Activated T-helper 2 cell treated with anti-CD3 and anti-CD28 coated beads, Interferon-gamma antibody, Interleukin-2, Interleukin-4, amounts not matched to agents 10 μg/mL and 5 μg/mL and 100 μg/mL, durations not matched to agents 14 hours and 24 hours and 36 hours (primary cell): Measurements from ENCODE around the gene TBXAS1. TPM values are rescaled to one million over a fixed set of nuclear protein-coding genes. Genes with fewer than 3 reads are reported as not detected.

ENCODE experiments used
- DNase-seq: peaks from one replicate; pipeline ENCODE4 v3.0.0; 2021; ENCODE audit warnings: low spot score
- H3K27ac Mint-ChIP-seq: one replicate; pipeline ENCODE4 v1.8.0; 2021; ENCODE audit warnings: mixed read lengths
- H3K27me3 Mint-ChIP-seq: one replicate; pipeline ENCODE4 v1.8.0; 2021; ENCODE audit warnings: low read depth, mixed read lengths
- H3K36me3 Mint-ChIP-seq: one replicate; pipeline ENCODE4 v1.8.0; 2021; ENCODE audit warnings: low read depth, mixed read lengths
- H3K4me1 Mint-ChIP-seq: one replicate; pipeline ENCODE4 v1.8.0; 2021; ENCODE audit warnings: low read depth, mixed read lengths
- H3K4me3 Mint-ChIP-seq: one replicate; pipeline ENCODE4 v1.8.0; 2021; ENCODE audit warnings: low read depth, mild to moderate bottlenecking, moderate library complexity, mixed read lengths
- H3K9me3 Mint-ChIP-seq: one replicate; pipeline ENCODE4 v1.8.0; 2021; ENCODE audit warnings: mixed read lengths
- intact Hi-C: fragments of 100-400 bp; cut with micrococcal nuclease; formaldehyde crosslinking; loops from one replicate; pipeline ENCODE4 v1.15.1; 2023
- total RNA-seq: library from RNA; stranded (reverse); gene quantifications from 2 replicates; pipeline ENCODE4 v1.2.3, GENCODE V29; 2022

TBXAS1 gene
- total RNA-seq, 1 donor from 2014 or later: 2.0 TPM

GRCh38 chr7:140034421-140034820 lies 205.4 kb downstream of the TBXAS1 start:
- H3K27me3 Mint-ChIP-seq: no peaks in the 10 kb centered on the region
- H3K9me3 Mint-ChIP-seq: no peaks in the 10 kb centered on the region
- intact Hi-C loops: no loop called here
- peaks cover 71% of the 10 kb centered on the region for H3K36me3 Mint-ChIP-seq
- H3K4me3 Mint-ChIP-seq: no peak overlapping the region
- H3K4me1 Mint-ChIP-seq: peaks cover 22% of the 10 kb centered on the region
- no peak for DNase-seq
- no peak overlapping the region for H3K27ac Mint-ChIP-seq

- Mint-ChIP-seq H3K4me1 (peaks cover 27% of the 10 kb centered on the region), H3K36me3 (peaks cover 74% of the 10 kb centered on the region), H3K4me3 (no peak overlapping the region), H3K27ac (peak overlapping the region; percentile 30), H3K27me3 (no peaks in the 10 kb centered on the region), H3K9me3 (no peaks in the 10 kb centered on the region)
- DNase-seq: no peak
- intact Hi-C loops: no loop called here
These were observed 206.5 kb downstream of the TBXAS1 start for GRCh38 chr7:140035400-140036223.

GRCh38 chr7:140036224-140036962 lies 207.3 kb downstream of the TBXAS1 start:
- Mint-ChIP-seq H3K27me3 (no peaks in the 10 kb centered on the region), H3K4me3 (no peak overlapping the region), H3K36me3 (peaks cover 74% of the 10 kb centered on the region), H3K9me3 (no peaks in the 10 kb centered on the region), H3K27ac (peak overlapping the region; percentile 22), H3K4me1 (peaks cover 27% of the 10 kb centered on the region)
- intact Hi-C loops: no loop called here
- no peak for DNase-seq

GRCh38 chr7:140039066-140039465 lies 210.0 kb downstream of the TBXAS1 start:
- no peak overlapping the region for H3K27ac Mint-ChIP-seq
- peaks cover 68% of the 10 kb centered on the region for H3K36me3 Mint-ChIP-seq
- no peak overlapping the region for H3K4me3 Mint-ChIP-seq
- H3K9me3 Mint-ChIP-seq: no peaks in the 10 kb centered on the region
- peaks cover 17% of the 10 kb centered on the region for H3K4me1 Mint-ChIP-seq
- no peaks in the 10 kb centered on the region for H3K27me3 Mint-ChIP-seq
- intact Hi-C loops: no loop called here
- no peak for DNase-seq

GRCh38 chr7:140039896-140040295 lies 210.8 kb downstream of the TBXAS1 start:
- Mint-ChIP-seq H3K9me3 (no peaks in the 10 kb centered on the region), H3K27me3 (no peaks in the 10 kb centered on the region), H3K36me3 (peaks cover 72% of the 10 kb centered on the region), H3K4me3 (no peak overlapping the region), H3K4me1 (peaks cover 17% of the 10 kb centered on the region), H3K27ac (no peak overlapping the region)
- DNase-seq: no peak
- intact Hi-C loops: no loop called here

GRCh38 chr7:140041659-140042385 lies 212.8 kb downstream of the TBXAS1 start:
- Mint-ChIP-seq H3K27ac (no peak overlapping the region), H3K4me1 (peaks cover 5% of the 10 kb centered on the region), H3K36me3 (peaks cover 70% of the 10 kb centered on the region), H3K27me3 (no peaks in the 10 kb centered on the region), H3K4me3 (no peak overlapping the region), H3K9me3 (no peaks in the 10 kb centered on the region)
- DNase-seq: no peak
- intact Hi-C loops: no loop called here

GRCh38 chr7:140042386-140042670 lies 213.3 kb downstream of the TBXAS1 start:
- no peaks in the 10 kb centered on the region for H3K9me3 Mint-ChIP-seq
- H3K36me3 Mint-ChIP-seq: peaks cover 71% of the 10 kb centered on the region
- H3K4me1 Mint-ChIP-seq: peaks cover 5% of the 10 kb centered on the region
- DNase-seq: no peak
- intact Hi-C loops: no loop called here
- no peak overlapping the region for H3K4me3 Mint-ChIP-seq
- H3K27ac Mint-ChIP-seq: no peak overlapping the region
- no peaks in the 10 kb centered on the region for H3K27me3 Mint-ChIP-seq

GRCh38 chr7:140044251-140044650 lies 215.2 kb downstream of the TBXAS1 start:
- Mint-ChIP-seq H3K9me3 (no peaks in the 10 kb centered on the region), H3K4me3 (no peak overlapping the region), H3K27ac (no peak overlapping the region), H3K36me3 (peaks cover 62% of the 10 kb centered on the region), H3K4me1 (peaks cover 5% of the 10 kb centered on the region), H3K27me3 (no peaks in the 10 kb centered on the region)
- intact Hi-C loops: no loop called here
- no peak for DNase-seq

- H3K9me3 Mint-ChIP-seq: no peaks in the 10 kb centered on the region
- H3K27me3 Mint-ChIP-seq: no peaks in the 10 kb centered on the region
- H3K36me3 Mint-ChIP-seq: peaks cover 59% of the 10 kb centered on the region
- no peaks in the 10 kb centered on the region for H3K4me1 Mint-ChIP-seq
- intact Hi-C loops: no loop called here
- no peak overlapping the region for H3K27ac Mint-ChIP-seq
- no peak for DNase-seq
- H3K4me3 Mint-ChIP-seq: no peak overlapping the region
These were observed 216.6 kb downstream of the TBXAS1 start for GRCh38 chr7:140045697-140046096.

GRCh38 chr7:140047197-140047596 lies 218.1 kb downstream of the TBXAS1 start:
- no peak for DNase-seq

GRCh38 chr7:140048138-140048537 lies 219.1 kb downstream of the TBXAS1 start:
- no peak overlapping the region for H3K27ac Mint-ChIP-seq

More at GRCh38 chr7:140047197-140047596, 218.1 kb downstream of the TBXAS1 start:
- Mint-ChIP-seq H3K36me3 (peaks cover 53% of the 10 kb centered on the region), H3K9me3 (no peaks in the 10 kb centered on the region), H3K27me3 (no peaks in the 10 kb centered on the region), H3K27ac (no peak overlapping the region), H3K4me3 (no peak overlapping the region), H3K4me1 (no peaks in the 10 kb centered on the region)
- intact Hi-C loops: no loop called here

GRCh38 chr7:140048989-140049338 lies 219.9 kb downstream of the TBXAS1 start:
- H3K4me1 Mint-ChIP-seq: peaks cover 8% of the 10 kb centered on the region
- no peaks in the 10 kb centered on the region for H3K27me3 Mint-ChIP-seq
- intact Hi-C loops: no loop called here
- no peak overlapping the region for H3K27ac Mint-ChIP-seq
- no peaks in the 10 kb centered on the region for H3K9me3 Mint-ChIP-seq
- DNase-seq: no peak
- no peak overlapping the region for H3K4me3 Mint-ChIP-seq
- peaks cover 61% of the 10 kb centered on the region for H3K36me3 Mint-ChIP-seq

More at GRCh38 chr7:140048138-140048537, 219.1 kb downstream of the TBXAS1 start:
- Mint-ChIP-seq H3K4me3 (no peak overlapping the region), H3K9me3 (no peaks in the 10 kb centered on the region), H3K27me3 (no peaks in the 10 kb centered on the region), H3K36me3 (peaks cover 58% of the 10 kb centered on the region), H3K4me1 (peaks cover 2% of the 10 kb centered on the region)
- intact Hi-C loops: no loop called here
- DNase-seq: no peak
